GM04503 (cell line): ENCODE results near the gene DUSP14.
"Not testable (repeated sequence)": the region's sequence is repeated elsewhere in the genome, so short reads cannot be mapped to it uniquely, and the experiment has no call there.

Experiments
- DNase-seq: peaks from one replicate; pipeline ENCODE4 v3.0.0-alpha.2; 2012; ENCODE audit warnings: low read depth

DUSP14 gene

GRCh38 chr17:37485938-37486570, 3.6 kb upstream of the DUSP14 start:
- no peak for DNase-seq

- peak; percentile 96 for DNase-seq
Measured at GRCh38 chr17:37488009-37488604, 1.6 kb upstream of the DUSP14 start.

GRCh38 chr17:37488607-37489196, 989 bp upstream of the DUSP14 start:
- DNase-seq = peak; percentile 81

- no peak for DNase-seq
Measured at GRCh38 chr17:37490022-37490587, 414 bp downstream of the DUSP14 start.

GRCh38 chr17:37490638-37491614, 1.2 kb downstream of the DUSP14 start:
- DNase-seq = peak; percentile 81

GRCh38 chr17:37492167-37492566, 2.5 kb downstream of the DUSP14 start:
- DNase-seq = no peak

GRCh38 chr17:37493249-37494027, 3.7 kb downstream of the DUSP14 start:
- peak; percentile 95 for DNase-seq

GRCh38 chr17:37494401-37494831, 4.7 kb downstream of the DUSP14 start:
- no peak for DNase-seq

- no peak for DNase-seq
Measured at GRCh38 chr17:37494971-37495370, 5.3 kb downstream of the DUSP14 start.

- DNase-seq = no peak
Measured at GRCh38 chr17:37500378-37500777, 10.7 kb downstream of the DUSP14 start.

GRCh38 chr17:37502009-37502936, 12.6 kb downstream of the DUSP14 start:
- no peak for DNase-seq

GRCh38 chr17:37503148-37503547, 13.5 kb downstream of the DUSP14 start:
- DNase-seq = no peak

GRCh38 chr17:37505333-37505732, 15.6 kb downstream of the DUSP14 start:
- DNase-seq = no peak

- no peak for DNase-seq
Measured at GRCh38 chr17:37506678-37507077, 17.0 kb downstream of the DUSP14 start.

GRCh38 chr17:37507111-37507510, 17.4 kb downstream of the DUSP14 start:
- no peak for DNase-seq

- no peak for DNase-seq
Measured at GRCh38 chr17:37510056-37510455, 20.4 kb downstream of the DUSP14 start.

GRCh38 chr17:37511642-37512041, 22.0 kb downstream of the DUSP14 start:
- DNase-seq = not testable (repeated sequence)

GRCh38 chr17:37512442-37513068, 22.9 kb downstream of the DUSP14 start:
- DNase-seq = no peak

- DNase-seq = no peak
Measured at GRCh38 chr17:37513711-37514110, 24.0 kb downstream of the DUSP14 start.

- DNase-seq = no peak
Measured at GRCh38 chr17:37516127-37516571, 26.5 kb downstream of the DUSP14 start.
